Endothelial cell of umbilical vein (primary cell): ENCODE results near the gene ANKRD12. TPM values are rescaled to one million over a fixed set of nuclear protein-coding genes. Genes with fewer than 3 reads are reported as not detected.

Experiments
- BruUV-seq: library from RNA; stranded (reverse); fragments of 400-500 nt; replicated peaks from 2 replicates; lab custom pipeline; 2021; lab: Mats Ljungman, UMichigan
- CTCF ChIA-PET: fragments of 300-600, 350-600 bp; sonication (Branson Sonifier 250); formaldehyde crosslinking; loops from one replicate; lab custom pipeline; 2021; ENCODE audit warnings: antibody characterized with exemption, inconsistent platforms; lab: Charles Lee
- POLR2A ChIA-PET: fragments of 300-600, 350-600 bp; sonication (Branson Sonifier 250); formaldehyde crosslinking; loops from one replicate; lab custom pipeline; 2021; ENCODE audit warnings: antibody characterized with exemption, inconsistent platforms; lab: Charles Lee
- DNase-seq: peaks from one replicate; pipeline ENCODE4 v3.0.0-alpha.2; 2011; ENCODE audit warnings: low read depth, low spot score
- FAIRE-seq: peaks from 2 replicates; lab custom pipeline; 2011; peaks lifted over from hg19 to GRCh38; lab: Jason Lieb, UNC
- H2AFZ ChIP-seq: 2 replicates; pipeline ENCODE4 v1.6.0; 2012; ENCODE audit warnings: low read depth, low read length, control low read depth, inconsistent platforms
- H3K27ac ChIP-seq: 2 replicates; pipeline ENCODE4 v1.5.1; 2011; ENCODE audit warnings: low read depth, mild to moderate bottlenecking, control low read depth, low read length, moderate library complexity; ENCODE audit not compliant: insufficient read depth
- H3K27me3 ChIP-seq, 2 experiments: 2 replicates each; pipeline versions ENCODE4 v1.6.0 to v1.6.1; 2011; ENCODE audit warnings: low read length in 2 of 2, mixed read lengths in 1 of 2; ENCODE audit not compliant: control insufficient read depth in 2 of 2, insufficient read depth in 2 of 2
- H3K36me3 ChIP-seq, 2 experiments: 2 replicates in 1 of 2; 3 replicates in 1 of 2; pipeline ENCODE4 v1.5.1; 2011; ENCODE audit warnings: low read length in 2 of 2, mild to moderate bottlenecking in 1 of 2, moderate library complexity in 1 of 2; ENCODE audit not compliant: control insufficient read depth in 2 of 2, insufficient read depth in 2 of 2; ENCODE audit errors: extremely low read depth in 1 of 2
- H3K4me1 ChIP-seq: 3 replicates; pipeline ENCODE4 v1.5.1; 2011; ENCODE audit warnings: mild to moderate bottlenecking, low read length; ENCODE audit not compliant: control insufficient read depth, insufficient read depth; ENCODE audit errors: extremely low read depth
- H3K4me2 ChIP-seq: 2 replicates; pipeline ENCODE4 v1.6.1; 2011; ENCODE audit warnings: low read length, control low read depth, mixed read lengths; ENCODE audit not compliant: insufficient read depth
- H3K4me3 ChIP-seq, 3 experiments: fragments of 200-600 bp in 1 of 3; sonication (generic), shearing (Covaris generic) in 1 of 3; replicated peaks in 1 of 3; 2 replicates each; pipeline ENCODE4 v1.5.1; 2011 to 2016; ENCODE audit warnings: control low read depth in 3 of 3, low read length in 3 of 3, mild to moderate bottlenecking in 2 of 3, inconsistent platforms in 1 of 3, low read depth in 1 of 3, moderate library complexity in 1 of 3; ENCODE audit not compliant: insufficient read depth in 1 of 3
- H3K79me2 ChIP-seq: 2 replicates; pipeline ENCODE4 v1.6.0; 2012; ENCODE audit warnings: low read length, inconsistent platforms; ENCODE audit not compliant: control insufficient read depth, insufficient read depth
- H3K9ac ChIP-seq: replicated peaks from 2 replicates; pipeline ENCODE3; 2011; ENCODE audit warnings: low read length, control low read depth; ENCODE audit not compliant: insufficient read depth; ENCODE audit errors: extremely low read depth
- H3K9me1 ChIP-seq: replicated peaks from 3 replicates; pipeline ENCODE4 v1.6.0; 2011; ENCODE audit warnings: mild to moderate bottlenecking, low read length; ENCODE audit not compliant: control insufficient read depth, insufficient read depth; ENCODE audit errors: extremely low read depth
- H3K9me3 ChIP-seq: replicated peaks from 2 replicates; pipeline ENCODE4 v1.5.1; 2012; ENCODE audit warnings: low read length, inconsistent platforms; ENCODE audit not compliant: control insufficient read depth, insufficient read depth
- H4K20me1 ChIP-seq: replicated peaks from 2 replicates; pipeline ENCODE3; 2011; ENCODE audit warnings: mild to moderate bottlenecking, low read length; ENCODE audit not compliant: control insufficient read depth, insufficient read depth; ENCODE audit errors: extremely low read depth
- EZH2 ChIP-seq: IDR thresholded peaks from 2 replicates; pipeline ENCODE4 v1.6.1; 2012; ENCODE audit warnings: borderline replicate concordance, low read depth, mild to moderate bottlenecking, moderate library complexity, low read length, inconsistent platforms; ENCODE audit not compliant: severe bottlenecking
- FOS ChIP-seq: IDR thresholded peaks from 2 replicates; pipeline ENCODE4 v1.6.1; 2011; ENCODE audit warnings: mild to moderate bottlenecking, low read length, moderate library complexity, borderline replicate concordance; ENCODE audit not compliant: insufficient read depth
- GATA2 ChIP-seq: IDR thresholded peaks from 2 replicates; pipeline ENCODE4 v1.7.0; 2011; ENCODE audit warnings: low read depth, mild to moderate bottlenecking, moderate library complexity, mixed read lengths, low read length; ENCODE audit not compliant: insufficient read length, insufficient read depth
- JUN ChIP-seq: IDR thresholded peaks from 2 replicates; pipeline ENCODE4 v1.6.1; 2011; ENCODE audit warnings: borderline replicate concordance, low read depth; ENCODE audit not compliant: insufficient read length, insufficient read depth
- MYC ChIP-seq: IDR thresholded peaks from one replicate; pipeline ENCODE4 v1.6.1; 2011; ENCODE audit warnings: mild to moderate bottlenecking, low read depth, low read length
- POLR2A ChIP-seq: IDR thresholded peaks from 2 replicates; pipeline ENCODE4 v1.6.1; 2012; ENCODE audit warnings: low read depth, mild to moderate bottlenecking, control low read depth, low read length
- POLR2AphosphoS5 ChIP-seq: IDR thresholded peaks from 2 replicates; pipeline ENCODE4 v1.6.1; 2012; ENCODE audit warnings: low read depth, mild to moderate bottlenecking, control low read depth, low read length, moderate library complexity; ENCODE audit not compliant: insufficient read depth
- dilution Hi-C: fragments of 300-500 bp; cut with MboI; formaldehyde crosslinking; loops from one replicate; pipeline ENCODE4 v1.15.0; 2019; ENCODE audit warnings: low sequenced_read_pairs; ENCODE audit not compliant: extremely low pct_ligation_motif_present
- intact Hi-C: fragments of 100-400 bp; cut with micrococcal nuclease; formaldehyde crosslinking; loops from one replicate; pipeline ENCODE4 v1.10.0; 2022
- polyA plus RNA-seq, 4 experiments: library from polyadenylated mRNA; depleted of rRNA in 3 of 4; stranded (reverse) in 3 of 4; unstranded in 1 of 4; fragments of >200 nt; gene quantifications; 2 replicates each; pipeline versions ENCODE4 v1.2.1 to v1.2.3, GENCODE V29; 2011 to 2012; ENCODE audit warnings: missing spikeins in 1 of 4
- total RNA-seq: library from RNA; stranded (reverse); gene quantifications from 2 replicates; pipeline ENCODE4 v1.2.3, GENCODE V29; 2021
- TF ChIP-seq, protein P1 (sequence below): IDR thresholded peaks from 2 replicates; pipeline ENCODE4 v1.6.1; 2011; ENCODE audit not compliant: insufficient read depth, insufficient read length
- TF ChIP-seq, protein P2 (sequence below), 2 donors: IDR thresholded peaks; 1 replicate in 1 of 2; 2 replicates in 1 of 2; pipeline ENCODE4 v1.5.1; 2011; ENCODE audit warnings: low read length in 2 of 2, mild to moderate bottlenecking in 2 of 2, moderate library complexity in 2 of 2, control low read depth in 1 of 2, inconsistent platforms in 1 of 2, low read depth in 1 of 2; ENCODE audit not compliant: insufficient read depth in 1 of 2; ENCODE audit errors: extremely low read depth in 1 of 2

The ANKRD12 gene
- total and polyA plus RNA-seq, 2 donors (not counting 3 experiments of a cell fraction or from before 2014, with no cell fraction given) = 1.5 to 25.4 TPM

GRCh38 chr18:9157806-9158205 is 21.2 kb downstream of the ANKRD12 start:
- CTCF ChIA-PET = no interaction called here
- Histone ChIP-seq H3K9me3 (no peaks in the 10 kb centered on the region), H3K4me3 (no peak overlapping the region), H3K27me3 (no peaks in the 10 kb centered on the region), H3K4me2 (no peak overlapping the region), H2AFZ (no peak overlapping the region), H3K36me3 (no peaks in the 10 kb centered on the region), H4K20me1 (peaks cover 2% of the 10 kb centered on the region), H3K9me1 (peaks cover 3% of the 10 kb centered on the region), H3K9ac (no peak overlapping the region), H3K79me2 (peaks cover 84% of the 10 kb centered on the region), H3K4me1 (peaks cover 2% of the 10 kb centered on the region), H3K27ac (no peak overlapping the region)
- dilution Hi-C loops = no loop called here
- BruUV-seq = no TSS peak
- TF ChIP-seq MYC = no peak
- TF ChIP-seq POLR2AphosphoS5 = no peak
- TF ChIP-seq, protein P1, sequence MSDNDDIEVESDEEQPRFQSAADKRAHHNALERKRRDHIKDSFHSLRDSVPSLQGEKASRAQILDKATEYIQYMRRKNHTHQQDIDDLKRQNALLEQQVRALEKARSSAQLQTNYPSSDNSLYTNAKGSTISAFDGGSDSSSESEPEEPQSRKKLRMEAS = no peak
- TF ChIP-seq EZH2 = no peak
- intact Hi-C loops = no loop called here
- no peak for DNase-seq
- FAIRE-seq = no peak
- POLR2A ChIA-PET = no interaction called here

DNA sequence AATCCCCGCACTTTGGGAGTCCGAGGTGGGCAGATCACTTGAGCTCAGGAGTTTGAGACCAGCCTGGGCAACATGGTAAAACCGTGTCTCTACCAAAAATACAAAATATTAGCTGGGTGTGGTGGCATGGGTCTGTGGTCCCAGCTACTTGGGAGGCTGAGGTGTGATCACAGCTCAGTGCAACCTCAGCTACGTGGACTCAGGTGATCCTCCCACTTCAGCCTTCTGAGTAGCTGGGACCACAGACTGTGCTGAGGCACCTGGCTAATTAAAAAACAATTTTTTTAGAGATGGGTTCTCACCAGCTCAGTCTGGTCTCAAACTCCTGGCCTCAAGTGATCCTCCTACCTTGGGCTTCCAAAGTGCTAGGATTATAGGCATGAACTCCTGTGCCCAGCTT is 23.4 kb downstream of the ANKRD12 start:
- no peaks in the 10 kb centered on the region for H3K9me1 ChIP-seq
- CTCF ChIA-PET = interaction anchor here (1.4 to 1.9 kb wide), 4 partner anchors 9 to 357 kb away, joined by 4 to 8 read pairs (median 8); no protein-coding TSS in a partner anchor
- H3K27ac ChIP-seq = no peak overlapping the region
- no TSS peak for BruUV-seq
- no peak overlapping the region for H3K4me3 ChIP-seq
- H3K79me2 ChIP-seq = peaks cover 83% of the 10 kb centered on the region
- H3K9ac ChIP-seq = no peak overlapping the region
- H4K20me1 ChIP-seq = peaks cover 2% of the 10 kb centered on the region
- dilution Hi-C loops = no loop called here
- POLR2A ChIA-PET = no interaction called here
- H3K36me3 ChIP-seq = no peaks in the 10 kb centered on the region
- intact Hi-C loops = no loop called here
- FAIRE-seq = no peak
- H3K27me3 ChIP-seq = no peaks in the 10 kb centered on the region
- H3K4me1 ChIP-seq = no peaks in the 10 kb centered on the region
- no peak for DNase-seq
- TF ChIP-seq GATA2 = no peak
- no peak for TF ChIP-seq JUN
- TF ChIP-seq FOS = no peak
- TF ChIP-seq, protein P2, sequence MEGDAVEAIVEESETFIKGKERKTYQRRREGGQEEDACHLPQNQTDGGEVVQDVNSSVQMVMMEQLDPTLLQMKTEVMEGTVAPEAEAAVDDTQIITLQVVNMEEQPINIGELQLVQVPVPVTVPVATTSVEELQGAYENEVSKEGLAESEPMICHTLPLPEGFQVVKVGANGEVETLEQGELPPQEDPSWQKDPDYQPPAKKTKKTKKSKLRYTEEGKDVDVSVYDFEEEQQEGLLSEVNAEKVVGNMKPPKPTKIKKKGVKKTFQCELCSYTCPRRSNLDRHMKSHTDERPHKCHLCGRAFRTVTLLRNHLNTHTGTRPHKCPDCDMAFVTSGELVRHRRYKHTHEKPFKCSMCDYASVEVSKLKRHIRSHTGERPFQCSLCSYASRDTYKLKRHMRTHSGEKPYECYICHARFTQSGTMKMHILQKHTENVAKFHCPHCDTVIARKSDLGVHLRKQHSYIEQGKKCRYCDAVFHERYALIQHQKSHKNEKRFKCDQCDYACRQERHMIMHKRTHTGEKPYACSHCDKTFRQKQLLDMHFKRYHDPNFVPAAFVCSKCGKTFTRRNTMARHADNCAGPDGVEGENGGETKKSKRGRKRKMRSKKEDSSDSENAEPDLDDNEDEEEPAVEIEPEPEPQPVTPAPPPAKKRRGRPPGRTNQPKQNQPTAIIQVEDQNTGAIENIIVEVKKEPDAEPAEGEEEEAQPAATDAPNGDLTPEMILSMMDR (IDR thresholded peaks at IDR 0.05; ENCODE audit: extremely low read depth in 1 of 2, insufficient read depth in 1 of 2, low read depth in 1 of 2, low read length in 2 of 2) = no peak
- no peak for TF ChIP-seq EZH2
- TF ChIP-seq POLR2A = no peak
- TF ChIP-seq MYC = no peak
- TF ChIP-seq, protein P1 = no peak
- no peak for TF ChIP-seq POLR2AphosphoS5
- H2AFZ ChIP-seq = no peak overlapping the region
- H3K4me2 ChIP-seq = no peak overlapping the region
- H3K9me3 ChIP-seq = no peaks in the 10 kb centered on the region
